Neural cell (in vitro differentiated cells): ENCODE data around the gene GRIK2. TPM values are rescaled to one million over a fixed set of nuclear protein-coding genes. Genes with fewer than 3 reads are reported as not detected.

Experiments
- H2AFZ ChIP-seq: fragments of 200-600, 300-800 bp; sonication (generic), shearing (Covaris generic); 2 replicates; pipeline ENCODE4 v1.6.0; 2014; ENCODE audit warnings: low read depth, mild to moderate bottlenecking, antibody characterized with exemption, low read length, moderate library complexity
- H3F3A ChIP-seq: fragments of 200-600 bp; shearing (Covaris generic); 2 replicates; pipeline ENCODE4 v1.6.1; 2016; ENCODE audit warnings: mild to moderate bottlenecking, moderate library complexity, mixed read lengths, antibody characterized with exemption, low read length; ENCODE audit not compliant: insufficient read depth, poor library complexity, severe bottlenecking
- H3K27ac ChIP-seq: fragments of 200-600, 300-800 bp; sonication (generic), shearing (Covaris generic); 2 replicates; pipeline ENCODE4 v1.5.1; 2014; ENCODE audit warnings: mild to moderate bottlenecking, low read length, moderate library complexity
- H3K27me3 ChIP-seq: fragments of 300-800, 200-600 bp; sonication (generic), shearing (Covaris generic); 2 replicates; pipeline ENCODE4 v1.6.0; 2014; ENCODE audit warnings: mild to moderate bottlenecking, low read depth, low read length, moderate library complexity; ENCODE audit not compliant: insufficient read depth
- H3K36me3 ChIP-seq: fragments of 300-800, 200-600 bp; sonication (generic), shearing (Covaris generic); 2 replicates; pipeline ENCODE4 v1.5.1; 2014; ENCODE audit warnings: mild to moderate bottlenecking, antibody characterized with exemption, low read length, moderate library complexity; ENCODE audit not compliant: insufficient read depth
- H3K4me2 ChIP-seq: fragments of 300-800, 200-600 bp; sonication (generic), shearing (Covaris generic); 2 replicates; pipeline ENCODE4 v1.6.0; 2014; ENCODE audit warnings: mild to moderate bottlenecking, low read length
- H3K4me3 ChIP-seq: fragments of 300-800, 200-600 bp; sonication (generic), shearing (Covaris generic); 2 replicates; pipeline ENCODE4 v1.5.1; 2014; ENCODE audit warnings: mild to moderate bottlenecking, low read length, moderate library complexity
- H3K79me2 ChIP-seq: fragments of 200-600 bp; shearing (Covaris generic); replicated peaks from 2 replicates; pipeline ENCODE4 v1.6.0; 2014; ENCODE audit warnings: mild to moderate bottlenecking, low read length, moderate library complexity; ENCODE audit not compliant: insufficient read depth
- H3K9ac ChIP-seq: fragments of 300-800, 200-600 bp; sonication (generic), shearing (Covaris generic); 2 replicates; pipeline ENCODE4 v1.6.1; 2016; ENCODE audit warnings: mild to moderate bottlenecking, low read length, mixed read lengths
- H3K9me2 ChIP-seq: fragments of 200-600 bp; shearing (Covaris generic); 2 replicates; pipeline ENCODE4 v1.6.1; 2016; ENCODE audit warnings: mild to moderate bottlenecking, low read length, mixed read lengths; ENCODE audit not compliant: insufficient read depth
- H3K9me3 ChIP-seq: fragments of 200-600, 300-800 bp; sonication (generic), shearing (Covaris generic); 2 replicates; pipeline ENCODE4 v1.6.1; 2016; ENCODE audit warnings: mild to moderate bottlenecking, mixed run types, low read length, moderate library complexity, mixed read lengths
- H4K20me1 ChIP-seq: fragments of 200-600 bp; shearing (Covaris generic); 2 replicates; pipeline ENCODE4 v1.6.1; 2016; ENCODE audit warnings: mild to moderate bottlenecking, mixed run types; ENCODE audit not compliant: insufficient read depth
- EP300 ChIP-seq: fragments of 450-650 bp; conservative IDR thresholded peaks from 2 replicates; pipeline ENCODE4 v1.6.1; 2014; ENCODE audit warnings: antibody characterized with exemption, mild to moderate bottlenecking, moderate library complexity; ENCODE audit not compliant: poor library complexity, severe bottlenecking
- EZH2 ChIP-seq: fragments of 200-600, 300-800 bp; shearing (Covaris generic), sonication (generic); IDR thresholded peaks from 2 replicates; pipeline ENCODE4 v1.6.1; 2014; ENCODE audit warnings: antibody characterized with exemption, low read length, borderline replicate concordance, mild to moderate bottlenecking; ENCODE audit not compliant: insufficient read depth, poor library complexity, severe bottlenecking
- MXI1 ChIP-seq: fragments of 450-650 bp; conservative IDR thresholded peaks from 2 replicates; pipeline ENCODE4 v1.6.1; 2014; ENCODE audit warnings: antibody characterized with exemption, mild to moderate bottlenecking; ENCODE audit not compliant: poor library complexity, severe bottlenecking
- POLR2AphosphoS5 ChIP-seq: IDR thresholded peaks from 2 replicates; pipeline ENCODE4 v1.6.1; 2012
- RAD21 ChIP-seq: fragments of 450-650 bp; conservative IDR thresholded peaks from 2 replicates; pipeline ENCODE4 v1.6.1; 2014; ENCODE audit warnings: antibody characterized with exemption, mild to moderate bottlenecking, moderate library complexity
- SMC3 ChIP-seq: fragments of 450-650 bp; conservative IDR thresholded peaks from 2 replicates; pipeline ENCODE4 v1.6.1; 2014; ENCODE audit warnings: antibody characterized with exemption, mild to moderate bottlenecking, moderate library complexity; ENCODE audit not compliant: poor library complexity
- TAF1 ChIP-seq: IDR thresholded peaks from 2 replicates; pipeline ENCODE4 v1.6.1; 2012; ENCODE audit warnings: low read depth
- polyA plus RNA-seq: library from polyadenylated mRNA; depleted of rRNA; stranded (reverse); fragments of >200 nt; gene quantifications from 2 replicates; pipeline ENCODE4 v1.2.3, GENCODE V29; 2014
- TF ChIP-seq, protein P1 (sequence below): IDR thresholded peaks from 2 replicates; pipeline ENCODE4 v1.6.1; 2012; ENCODE audit warnings: borderline replicate concordance
- TF ChIP-seq, protein P2 (sequence below): fragments of 450-650 bp; IDR thresholded peaks from 2 replicates; pipeline ENCODE4 v1.5.1; 2014; ENCODE audit warnings: antibody characterized with exemption, mild to moderate bottlenecking, moderate library complexity; ENCODE audit not compliant: poor library complexity, severe bottlenecking

Gene GRIK2
- polyA plus RNA-seq, 1 donor from 2014 or later = 106 TPM

DNA sequence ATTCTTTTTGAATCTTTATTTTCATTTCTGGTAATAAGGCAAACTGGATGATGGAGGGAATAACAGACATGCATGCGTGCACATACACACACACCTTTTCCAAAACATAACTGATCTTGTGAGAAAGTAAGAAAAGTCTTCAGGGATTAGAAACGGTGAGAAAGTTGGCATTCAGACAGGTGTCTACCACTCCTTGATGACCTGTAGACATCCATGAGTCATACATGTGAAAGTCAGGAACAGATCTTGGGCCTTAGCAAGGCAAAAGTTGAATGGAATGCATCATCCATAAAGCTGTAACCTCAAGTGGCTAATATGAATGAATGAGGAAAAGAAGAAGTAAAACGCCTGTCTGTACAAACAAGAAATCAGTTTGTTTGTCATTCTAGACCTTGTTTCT, 97.3 kb downstream of the GRIK2 start:
- Histone ChIP-seq H3K4me3 (no peak overlapping the region), H2AFZ (no peak overlapping the region), H4K20me1 (no peaks in the 10 kb centered on the region), H3K4me2 (no peak overlapping the region), H3K9me2 (no peaks in the 10 kb centered on the region), H3K36me3 (no peaks in the 10 kb centered on the region), H3K79me2 (no peaks in the 10 kb centered on the region), H3K27me3 (no peaks in the 10 kb centered on the region), H3K27ac (no peak overlapping the region), H3K9ac (no peak overlapping the region), H3F3A (peaks cover 3% of the 10 kb centered on the region), H3K9me3 (no peaks in the 10 kb centered on the region)
- TF ChIP-seq MXI1 = no peak
- TF ChIP-seq TAF1 = no peak
- no peak for TF ChIP-seq SMC3
- TF ChIP-seq EP300 = no peak
- TF ChIP-seq POLR2AphosphoS5 = no peak
- TF ChIP-seq, protein P1, sequence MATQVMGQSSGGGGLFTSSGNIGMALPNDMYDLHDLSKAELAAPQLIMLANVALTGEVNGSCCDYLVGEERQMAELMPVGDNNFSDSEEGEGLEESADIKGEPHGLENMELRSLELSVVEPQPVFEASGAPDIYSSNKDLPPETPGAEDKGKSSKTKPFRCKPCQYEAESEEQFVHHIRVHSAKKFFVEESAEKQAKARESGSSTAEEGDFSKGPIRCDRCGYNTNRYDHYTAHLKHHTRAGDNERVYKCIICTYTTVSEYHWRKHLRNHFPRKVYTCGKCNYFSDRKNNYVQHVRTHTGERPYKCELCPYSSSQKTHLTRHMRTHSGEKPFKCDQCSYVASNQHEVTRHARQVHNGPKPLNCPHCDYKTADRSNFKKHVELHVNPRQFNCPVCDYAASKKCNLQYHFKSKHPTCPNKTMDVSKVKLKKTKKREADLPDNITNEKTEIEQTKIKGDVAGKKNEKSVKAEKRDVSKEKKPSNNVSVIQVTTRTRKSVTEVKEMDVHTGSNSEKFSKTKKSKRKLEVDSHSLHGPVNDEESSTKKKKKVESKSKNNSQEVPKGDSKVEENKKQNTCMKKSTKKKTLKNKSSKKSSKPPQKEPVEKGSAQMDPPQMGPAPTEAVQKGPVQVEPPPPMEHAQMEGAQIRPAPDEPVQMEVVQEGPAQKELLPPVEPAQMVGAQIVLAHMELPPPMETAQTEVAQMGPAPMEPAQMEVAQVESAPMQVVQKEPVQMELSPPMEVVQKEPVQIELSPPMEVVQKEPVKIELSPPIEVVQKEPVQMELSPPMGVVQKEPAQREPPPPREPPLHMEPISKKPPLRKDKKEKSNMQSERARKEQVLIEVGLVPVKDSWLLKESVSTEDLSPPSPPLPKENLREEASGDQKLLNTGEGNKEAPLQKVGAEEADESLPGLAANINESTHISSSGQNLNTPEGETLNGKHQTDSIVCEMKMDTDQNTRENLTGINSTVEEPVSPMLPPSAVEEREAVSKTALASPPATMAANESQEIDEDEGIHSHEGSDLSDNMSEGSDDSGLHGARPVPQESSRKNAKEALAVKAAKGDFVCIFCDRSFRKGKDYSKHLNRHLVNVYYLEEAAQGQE = no peak
- TF ChIP-seq EZH2 = no peak
- no peak for TF ChIP-seq RAD21
- TF ChIP-seq, protein P2, sequence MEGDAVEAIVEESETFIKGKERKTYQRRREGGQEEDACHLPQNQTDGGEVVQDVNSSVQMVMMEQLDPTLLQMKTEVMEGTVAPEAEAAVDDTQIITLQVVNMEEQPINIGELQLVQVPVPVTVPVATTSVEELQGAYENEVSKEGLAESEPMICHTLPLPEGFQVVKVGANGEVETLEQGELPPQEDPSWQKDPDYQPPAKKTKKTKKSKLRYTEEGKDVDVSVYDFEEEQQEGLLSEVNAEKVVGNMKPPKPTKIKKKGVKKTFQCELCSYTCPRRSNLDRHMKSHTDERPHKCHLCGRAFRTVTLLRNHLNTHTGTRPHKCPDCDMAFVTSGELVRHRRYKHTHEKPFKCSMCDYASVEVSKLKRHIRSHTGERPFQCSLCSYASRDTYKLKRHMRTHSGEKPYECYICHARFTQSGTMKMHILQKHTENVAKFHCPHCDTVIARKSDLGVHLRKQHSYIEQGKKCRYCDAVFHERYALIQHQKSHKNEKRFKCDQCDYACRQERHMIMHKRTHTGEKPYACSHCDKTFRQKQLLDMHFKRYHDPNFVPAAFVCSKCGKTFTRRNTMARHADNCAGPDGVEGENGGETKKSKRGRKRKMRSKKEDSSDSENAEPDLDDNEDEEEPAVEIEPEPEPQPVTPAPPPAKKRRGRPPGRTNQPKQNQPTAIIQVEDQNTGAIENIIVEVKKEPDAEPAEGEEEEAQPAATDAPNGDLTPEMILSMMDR = no peak

- no peaks in the 10 kb centered on the region for H3K79me2 ChIP-seq
- H3K4me2 ChIP-seq = no peak overlapping the region
- no peaks in the 10 kb centered on the region for H3K9me3 ChIP-seq
- H2AFZ ChIP-seq = no peak overlapping the region
- H4K20me1 ChIP-seq = no peaks in the 10 kb centered on the region
- no peaks in the 10 kb centered on the region for H3F3A ChIP-seq
- H3K9ac ChIP-seq = no peak overlapping the region
- no peaks in the 10 kb centered on the region for H3K9me2 ChIP-seq
- no peak overlapping the region for H3K4me3 ChIP-seq
- no peak overlapping the region for H3K27ac ChIP-seq
- H3K27me3 ChIP-seq = no peaks in the 10 kb centered on the region
- H3K36me3 ChIP-seq = no peaks in the 10 kb centered on the region
- TF ChIP-seq, protein P2 = no peak
- no peak for TF ChIP-seq RAD21
- no peak for TF ChIP-seq MXI1
- TF ChIP-seq TAF1 = no peak
- TF ChIP-seq EP300 = no peak
- no peak for TF ChIP-seq POLR2AphosphoS5
- TF ChIP-seq EZH2 = no peak
Measured at GRCh38 chr6:101502818-101503217, 109.3 kb downstream of the GRIK2 start.
